ENCODE data around the gene JUN.
A peak's percentile ranks its signal among the peaks of the same experiment; 100 is the strongest.

JUN gene

DNA sequence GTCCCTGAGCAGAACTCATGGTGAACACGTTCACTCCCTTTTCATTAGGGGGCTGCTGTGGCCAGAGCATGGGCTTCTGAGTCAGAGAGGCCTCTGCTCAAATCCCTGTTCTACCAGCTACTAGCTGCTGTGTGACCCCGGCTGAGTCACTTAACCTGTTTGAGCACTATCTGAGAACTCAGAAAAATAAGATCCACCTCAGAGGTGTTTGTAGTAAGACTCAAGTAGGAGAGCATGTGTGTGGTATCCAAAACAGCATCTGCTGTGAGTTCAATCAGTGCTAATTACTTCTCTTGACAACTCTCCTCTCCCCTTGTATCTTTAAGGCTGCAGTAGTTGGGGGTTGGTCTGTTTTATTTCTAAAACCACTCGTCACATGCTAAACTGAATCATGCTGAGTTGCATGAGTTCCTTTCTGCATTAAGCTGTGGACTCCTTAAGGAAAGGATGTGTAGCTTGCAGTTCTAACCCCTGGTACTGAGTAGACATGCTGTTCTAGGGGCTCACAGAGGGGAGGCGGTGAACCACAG, 39.7 kb upstream of the JUN start:
- no peak for DNase-seq (ENCODE audit: low read depth)
- TF ChIP-seq, protein P1, sequence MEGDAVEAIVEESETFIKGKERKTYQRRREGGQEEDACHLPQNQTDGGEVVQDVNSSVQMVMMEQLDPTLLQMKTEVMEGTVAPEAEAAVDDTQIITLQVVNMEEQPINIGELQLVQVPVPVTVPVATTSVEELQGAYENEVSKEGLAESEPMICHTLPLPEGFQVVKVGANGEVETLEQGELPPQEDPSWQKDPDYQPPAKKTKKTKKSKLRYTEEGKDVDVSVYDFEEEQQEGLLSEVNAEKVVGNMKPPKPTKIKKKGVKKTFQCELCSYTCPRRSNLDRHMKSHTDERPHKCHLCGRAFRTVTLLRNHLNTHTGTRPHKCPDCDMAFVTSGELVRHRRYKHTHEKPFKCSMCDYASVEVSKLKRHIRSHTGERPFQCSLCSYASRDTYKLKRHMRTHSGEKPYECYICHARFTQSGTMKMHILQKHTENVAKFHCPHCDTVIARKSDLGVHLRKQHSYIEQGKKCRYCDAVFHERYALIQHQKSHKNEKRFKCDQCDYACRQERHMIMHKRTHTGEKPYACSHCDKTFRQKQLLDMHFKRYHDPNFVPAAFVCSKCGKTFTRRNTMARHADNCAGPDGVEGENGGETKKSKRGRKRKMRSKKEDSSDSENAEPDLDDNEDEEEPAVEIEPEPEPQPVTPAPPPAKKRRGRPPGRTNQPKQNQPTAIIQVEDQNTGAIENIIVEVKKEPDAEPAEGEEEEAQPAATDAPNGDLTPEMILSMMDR (IDR thresholded peaks at IDR 0.05; ENCODE audit: low read depth, low read length), result no peak
- TF ChIP-seq POLR2A (IDR thresholded peaks at IDR 0.05; ENCODE audit: extremely low read depth, insufficient read length) (no peak), MYC (IDR thresholded peaks at IDR 0.05; ENCODE audit: low read depth, low read length) (no peak)
- TF ChIP-seq, protein P2, sequence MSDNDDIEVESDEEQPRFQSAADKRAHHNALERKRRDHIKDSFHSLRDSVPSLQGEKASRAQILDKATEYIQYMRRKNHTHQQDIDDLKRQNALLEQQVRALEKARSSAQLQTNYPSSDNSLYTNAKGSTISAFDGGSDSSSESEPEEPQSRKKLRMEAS (IDR thresholded peaks at IDR 0.05; ENCODE audit: low read depth, low read length), result no peak
- no peak overlapping the region for H3K4me3 ChIP-seq (ENCODE audit: low read depth, low read length)

DNA sequence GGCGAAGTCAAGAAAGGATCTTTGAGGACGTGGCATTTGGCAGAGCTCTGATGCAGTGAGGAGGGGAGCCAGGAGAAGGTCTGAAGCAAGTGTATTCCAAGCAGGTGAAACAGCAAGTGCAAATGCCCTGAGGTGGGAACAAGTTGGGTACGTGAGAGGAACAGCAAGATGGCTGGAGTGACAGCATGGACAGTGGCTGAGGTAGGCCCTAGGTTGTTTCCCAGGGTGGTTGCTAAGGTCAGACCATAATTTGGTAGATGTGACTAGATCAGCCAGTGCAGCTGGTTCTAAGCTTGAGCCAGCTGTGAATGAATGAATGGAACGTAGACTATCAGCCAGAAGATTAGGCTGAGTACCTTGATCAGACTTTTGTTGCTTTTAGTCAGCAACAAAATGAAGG, 37.5 kb upstream of the JUN start:
- H3K4me3 ChIP-seq (ENCODE audit: low read depth, low read length), result no peak overlapping the region
- no peak for DNase-seq (ENCODE audit: low read depth)
- TF ChIP-seq, protein P2 (IDR thresholded peaks at IDR 0.05; ENCODE audit: low read depth, low read length), result no peak
- TF ChIP-seq, protein P1 (IDR thresholded peaks at IDR 0.05; ENCODE audit: low read depth, low read length), result no peak
- TF ChIP-seq MYC (IDR thresholded peaks at IDR 0.05; ENCODE audit: low read depth, low read length), result no peak
- TF ChIP-seq POLR2A (IDR thresholded peaks at IDR 0.05; ENCODE audit: extremely low read depth, insufficient read length), result no peak

DNA sequence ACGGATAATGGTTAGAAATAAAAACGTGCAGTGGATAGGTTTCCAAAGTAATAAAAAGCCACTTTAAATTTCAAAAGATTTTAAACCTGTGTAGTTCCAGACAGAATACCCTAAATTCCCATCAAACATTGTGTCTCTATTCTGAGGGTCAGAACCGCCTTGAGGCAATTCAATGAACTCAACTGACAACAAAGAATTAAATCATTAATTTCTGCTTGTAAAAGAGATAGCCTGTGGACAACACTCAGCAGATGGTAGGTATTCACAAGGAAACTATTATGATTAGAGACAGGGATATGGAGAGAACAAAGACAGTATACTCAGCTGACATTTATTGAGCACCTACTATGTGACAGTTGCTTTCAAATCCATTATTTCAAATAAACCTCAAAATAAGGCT, 35.1 kb upstream of the JUN start:
- H3K4me3 ChIP-seq (ENCODE audit: low read depth, low read length), result no peak overlapping the region
- no peak for DNase-seq (ENCODE audit: low read depth)
- TF ChIP-seq, protein P1 (IDR thresholded peaks at IDR 0.05; ENCODE audit: low read depth, low read length), result no peak
- TF ChIP-seq POLR2A (IDR thresholded peaks at IDR 0.05; ENCODE audit: extremely low read depth, insufficient read length) (no peak), MYC (IDR thresholded peaks at IDR 0.05; ENCODE audit: low read depth, low read length) (no peak)
- TF ChIP-seq, protein P2 (IDR thresholded peaks at IDR 0.05; ENCODE audit: low read depth, low read length), result no peak

DNA sequence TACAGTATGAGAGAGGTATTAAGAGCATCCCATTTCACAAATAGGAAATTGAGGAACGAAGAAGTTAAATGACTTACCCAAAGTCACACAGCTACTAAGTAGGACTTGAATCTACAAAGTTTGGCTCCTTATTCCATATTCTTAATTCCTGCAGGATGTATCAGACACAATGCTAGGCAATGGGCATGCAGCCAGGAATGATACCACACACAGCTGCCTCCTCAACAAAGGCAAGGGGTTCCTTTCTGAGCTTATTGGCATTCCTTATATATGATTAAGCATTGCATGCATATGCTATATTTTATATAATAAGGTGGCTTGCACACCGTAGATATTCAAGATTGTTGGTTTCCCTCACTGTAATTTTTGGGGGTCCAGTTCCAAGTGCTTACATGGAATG, 34.2 kb upstream of the JUN start:
- DNase-seq (ENCODE audit: low read depth), result no peak
- TF ChIP-seq MYC (IDR thresholded peaks at IDR 0.05; ENCODE audit: low read depth, low read length), result no peak
- no peak overlapping the region for H3K4me3 ChIP-seq (ENCODE audit: low read depth, low read length)

DNA sequence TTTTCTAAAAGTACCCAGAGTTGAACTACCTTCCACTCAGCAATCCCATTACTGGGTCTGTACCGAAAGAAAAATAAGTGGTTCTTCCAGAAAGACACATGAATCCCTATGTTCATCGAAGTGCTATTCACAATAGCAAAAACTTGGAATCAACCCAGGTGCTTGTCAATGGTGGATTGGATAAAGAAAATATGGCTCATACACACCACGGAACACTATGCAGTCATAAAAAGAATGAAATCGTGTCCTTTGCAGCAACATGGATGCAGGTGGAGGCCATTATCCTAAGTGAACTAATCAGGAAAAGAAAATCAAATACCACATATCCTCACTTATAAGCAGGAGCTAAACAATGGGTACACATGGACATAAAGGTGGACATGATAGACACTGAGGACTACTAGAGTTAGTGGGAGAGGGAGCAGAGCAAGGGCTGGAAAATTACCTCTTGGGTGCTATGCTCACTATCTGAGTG, 32.9 kb upstream of the JUN start:
- TF ChIP-seq, protein P2 (IDR thresholded peaks at IDR 0.05; ENCODE audit: low read depth, low read length), result no peak
- TF ChIP-seq, protein P1 (IDR thresholded peaks at IDR 0.05; ENCODE audit: low read depth, low read length), result no peak
- TF ChIP-seq MYC (IDR thresholded peaks at IDR 0.05; ENCODE audit: low read depth, low read length), result no peak
- no peak for TF ChIP-seq POLR2A (IDR thresholded peaks at IDR 0.05; ENCODE audit: extremely low read depth, insufficient read length)
- peak overlapping the region; percentile 46 for H3K4me3 ChIP-seq (ENCODE audit: low read depth, low read length)
- no peak for DNase-seq (ENCODE audit: low read depth)

DNA sequence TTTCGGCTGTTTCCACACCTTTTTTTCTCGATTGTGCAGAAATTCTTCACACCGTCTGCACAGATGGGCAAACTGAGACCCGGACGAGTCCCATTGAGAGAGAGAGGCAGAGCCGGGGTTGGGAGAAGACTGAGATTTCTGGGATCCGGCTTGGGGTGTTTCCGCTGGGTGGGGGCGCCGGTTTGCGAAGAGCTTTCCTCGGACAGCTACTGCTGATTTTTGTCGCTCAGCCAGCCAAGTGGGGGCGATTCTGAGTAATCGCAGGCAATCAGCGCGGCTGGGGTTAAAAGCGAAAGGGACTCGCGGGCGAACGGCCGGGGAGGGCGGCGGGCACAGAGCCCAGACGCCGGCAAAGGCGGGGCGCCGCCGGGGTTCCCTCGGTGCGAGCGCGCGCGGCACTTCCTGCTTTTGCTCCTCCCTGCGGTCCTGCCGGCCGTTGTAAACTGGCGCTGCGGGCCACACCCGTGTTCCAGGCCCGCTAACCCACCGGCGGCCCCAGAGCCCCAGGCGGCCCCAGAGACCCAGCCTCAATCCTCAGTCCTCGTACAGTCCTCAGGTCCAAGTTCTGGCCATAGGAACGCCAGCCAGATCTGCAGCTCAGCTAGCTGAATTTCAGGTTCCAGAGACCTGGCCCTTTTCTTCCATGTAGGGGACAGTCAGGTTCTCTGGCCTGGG, 32.4 kb upstream of the JUN start:
- peak overlapping the region; percentile 69 for H3K4me3 ChIP-seq (ENCODE audit: low read depth, low read length)
- peak; percentile 91 for DNase-seq (ENCODE audit: low read depth)
- TF ChIP-seq, protein P1 (IDR thresholded peaks at IDR 0.05; ENCODE audit: low read depth, low read length), result no peak
- TF ChIP-seq MYC (IDR thresholded peaks at IDR 0.05; ENCODE audit: low read depth, low read length), result peak; percentile 25; the same call in 1 of the 2 replicates
- TF ChIP-seq POLR2A (IDR thresholded peaks at IDR 0.05; ENCODE audit: extremely low read depth, insufficient read length), result peak; percentile 48
